Measurements from ENCODE around the gene MCUB.
"Not testable (repeated sequence)": the region's sequence is repeated elsewhere in the genome, so short reads cannot be mapped to it uniquely, and the experiment has no call there.

Gene MCUB

DNA sequence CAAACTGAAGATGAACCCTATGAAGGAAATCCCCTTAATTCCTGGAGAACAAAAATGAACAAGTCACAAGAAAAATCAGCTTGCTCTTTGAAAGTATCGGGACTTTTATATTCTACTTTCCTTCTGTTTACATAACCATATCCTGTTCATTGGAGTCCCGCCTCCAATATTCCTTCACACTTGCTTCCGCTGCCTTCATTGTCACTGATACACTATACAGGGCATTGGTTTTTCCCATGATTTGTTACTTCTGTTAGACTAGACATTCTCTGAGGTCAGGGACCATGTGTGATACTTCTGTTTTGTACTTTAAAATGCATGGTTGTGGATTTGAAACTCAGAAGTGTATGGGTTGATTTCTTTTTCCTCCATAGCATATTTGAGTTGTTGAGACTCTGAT lies 18.8 kb downstream of the MCUB start:
- no peak for DNase-seq (ENCODE audit: low read depth in 2 of 2)

DNA sequence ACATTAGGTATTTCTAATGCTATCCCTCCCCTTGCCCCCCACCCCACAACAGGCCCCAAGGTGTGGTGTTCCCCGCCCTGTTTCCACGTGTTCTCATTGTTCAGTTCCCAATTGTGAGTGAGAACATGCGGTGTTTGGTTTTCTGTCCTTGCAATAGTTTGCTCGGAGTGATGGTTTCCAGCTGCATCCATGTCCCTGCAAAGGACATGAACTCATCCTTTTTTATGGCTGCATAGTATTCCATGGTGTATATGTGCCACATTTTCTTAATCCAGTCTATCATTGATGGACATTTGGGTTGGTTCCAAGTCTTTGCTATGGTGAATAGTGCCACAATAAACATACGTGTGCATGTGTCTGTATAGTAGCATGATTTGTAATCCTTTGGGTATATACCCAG lies 20.0 kb downstream of the MCUB start:
- DNase-seq (ENCODE audit: low read depth in 2 of 2) = not testable (repeated sequence)

DNA sequence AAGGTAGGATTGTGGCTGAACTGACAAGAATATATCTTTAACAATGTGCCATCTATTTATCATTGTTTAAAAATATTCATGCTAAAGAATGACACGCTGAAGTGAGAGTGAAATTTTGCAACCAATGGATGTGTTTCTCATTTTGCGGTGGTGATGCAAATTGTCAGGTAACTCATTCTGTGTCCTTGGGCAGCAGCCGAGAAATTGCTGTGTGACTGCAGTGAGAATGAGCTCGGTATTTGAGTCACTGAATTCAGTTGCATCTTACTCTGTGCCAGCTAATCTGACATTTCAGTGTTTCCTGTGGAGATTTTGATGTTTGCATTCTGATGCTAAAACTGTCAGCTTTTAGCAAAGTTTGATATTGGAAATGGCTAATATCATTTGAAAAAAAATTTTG lies 28.1 kb downstream of the MCUB start:
- DNase-seq (ENCODE audit: low read depth in 2 of 2) = no peak

DNA sequence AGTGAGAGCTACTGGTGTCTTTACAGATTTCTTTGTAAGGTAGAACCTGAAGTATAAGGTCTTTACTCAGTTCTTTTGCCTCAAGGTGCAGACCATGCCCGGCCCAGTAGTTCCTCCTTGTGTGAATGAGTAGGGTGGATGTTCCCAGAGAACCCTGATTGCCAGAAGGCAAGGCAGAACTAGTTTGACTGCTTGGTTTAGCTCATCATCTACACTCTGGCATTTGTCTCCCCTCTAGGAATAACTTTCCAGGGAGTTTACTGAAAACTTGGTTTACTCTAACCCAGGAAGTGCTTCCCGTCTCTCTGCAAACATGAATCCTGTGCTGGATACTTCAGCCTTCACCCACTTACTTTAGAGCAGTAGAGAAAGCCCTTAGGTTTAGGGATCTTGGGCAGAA lies 29.1 kb downstream of the MCUB start:
- no peak for DNase-seq (ENCODE audit: low read depth in 2 of 2)

DNA sequence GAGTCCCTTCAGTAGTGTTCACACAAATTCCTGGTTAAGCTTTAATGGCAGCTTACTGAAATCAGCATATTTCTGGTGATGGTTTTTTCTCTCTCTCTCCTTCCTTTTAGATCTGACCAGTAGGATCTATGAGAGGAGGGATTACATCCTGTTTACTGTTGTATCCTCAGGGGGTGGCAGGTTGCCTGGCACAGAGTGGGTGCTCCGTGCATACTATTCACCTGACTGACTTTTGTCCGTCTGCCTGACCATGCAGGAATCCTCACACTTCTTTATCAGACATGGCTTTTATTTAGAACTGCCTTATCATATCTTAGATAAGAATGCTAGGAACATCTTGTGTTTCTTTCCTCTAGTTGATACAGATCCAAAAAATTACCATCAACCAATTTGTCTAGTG lies 29.6 kb downstream of the MCUB start:
- no peak for DNase-seq (ENCODE audit: low read depth in 2 of 2)

DNA sequence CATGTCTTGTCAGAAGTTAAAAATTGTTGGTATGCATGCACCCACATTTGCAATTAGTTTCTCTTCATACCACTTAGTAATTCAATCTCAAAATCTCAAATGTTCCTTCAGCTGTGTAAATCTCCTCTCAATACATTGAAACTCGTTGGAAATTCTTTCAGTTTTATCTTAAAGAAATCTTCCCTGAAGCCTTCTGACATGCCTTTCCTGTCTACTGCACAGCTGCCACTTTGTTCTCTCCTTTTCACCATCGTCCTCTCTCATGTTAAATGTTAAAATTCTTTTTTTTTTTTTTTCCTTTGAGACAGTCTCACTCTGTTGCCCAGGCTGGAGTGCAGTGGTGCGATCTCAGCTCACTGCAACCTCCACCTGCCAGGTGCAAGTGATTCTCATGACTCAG lies 30.9 kb downstream of the MCUB start:
- no peak for DNase-seq (ENCODE audit: low read depth in 2 of 2)

DNA sequence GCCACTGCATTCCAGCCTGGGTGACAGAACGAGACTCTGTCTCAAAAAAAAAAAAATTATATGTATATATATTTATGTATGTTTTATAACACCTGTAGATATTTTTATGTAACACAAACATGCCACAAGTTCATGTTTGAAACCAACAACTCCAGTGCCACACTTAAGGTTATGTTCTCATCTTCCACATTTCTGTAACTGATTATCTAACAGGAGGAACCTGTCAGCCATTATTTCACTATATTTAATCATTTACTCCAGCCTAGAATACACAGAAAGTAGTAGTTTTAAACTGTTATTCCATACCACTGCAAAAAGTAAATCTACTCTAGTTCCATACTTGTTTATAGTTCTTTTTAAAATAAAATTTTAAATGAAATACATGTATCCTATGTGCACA lies 32.3 kb downstream of the MCUB start:
- no peak for DNase-seq (ENCODE audit: low read depth in 2 of 2)

DNA sequence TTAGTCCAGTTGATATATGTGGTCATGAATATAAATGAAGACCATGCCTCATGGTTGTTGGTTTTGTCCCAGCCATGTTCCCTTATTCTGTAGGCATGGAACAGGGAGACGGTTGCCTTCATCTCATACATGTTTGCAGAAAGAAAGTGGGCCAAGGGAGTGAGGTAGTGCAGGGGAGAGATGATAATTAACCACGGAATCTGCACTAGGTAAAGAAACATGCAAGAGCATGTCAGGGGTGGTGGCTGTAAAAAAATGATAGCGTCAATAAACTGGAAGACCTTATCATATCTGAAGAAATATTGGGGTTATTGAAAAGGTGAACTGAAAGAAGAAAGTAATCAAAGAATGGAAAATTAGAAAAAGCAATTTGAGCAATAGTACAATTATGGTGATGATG lies 35.1 kb downstream of the MCUB start:
- DNase-seq (ENCODE audit: low read depth in 2 of 2) = not testable (repeated sequence)

DNA sequence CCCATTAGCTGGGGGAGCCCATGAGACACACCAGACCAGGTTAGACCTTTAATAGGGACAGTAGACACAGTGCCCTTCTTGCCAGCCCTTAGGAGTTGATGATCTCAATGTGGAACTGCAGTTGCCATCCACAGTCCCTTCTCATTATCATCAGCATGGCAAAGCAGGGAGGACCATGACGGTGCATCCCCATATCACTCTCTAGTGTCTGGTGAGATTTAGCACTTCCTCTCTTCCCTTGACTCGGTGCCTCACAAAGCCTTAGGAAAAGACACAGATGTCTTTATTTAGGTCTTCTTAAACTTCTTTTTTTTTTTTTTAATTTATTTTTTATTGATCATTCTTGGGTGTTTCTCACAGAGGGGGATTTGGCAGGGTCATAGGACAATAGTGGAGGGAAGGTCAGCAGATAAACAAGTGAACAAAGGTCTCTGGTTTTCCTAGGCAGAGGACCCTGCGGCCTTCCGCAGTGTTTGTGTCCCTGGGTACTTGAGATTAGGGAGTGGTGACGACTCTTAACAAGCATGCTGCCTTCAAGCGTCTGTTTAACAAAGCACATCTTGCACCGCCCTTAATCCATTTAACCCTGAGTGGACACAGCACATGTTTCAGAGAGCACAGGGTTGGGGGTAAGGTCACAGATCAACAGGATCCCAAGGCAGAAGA lies 36.5 kb downstream of the MCUB start:
- DNase-seq (ENCODE audit: low read depth in 2 of 2) = not testable (repeated sequence)

DNA sequence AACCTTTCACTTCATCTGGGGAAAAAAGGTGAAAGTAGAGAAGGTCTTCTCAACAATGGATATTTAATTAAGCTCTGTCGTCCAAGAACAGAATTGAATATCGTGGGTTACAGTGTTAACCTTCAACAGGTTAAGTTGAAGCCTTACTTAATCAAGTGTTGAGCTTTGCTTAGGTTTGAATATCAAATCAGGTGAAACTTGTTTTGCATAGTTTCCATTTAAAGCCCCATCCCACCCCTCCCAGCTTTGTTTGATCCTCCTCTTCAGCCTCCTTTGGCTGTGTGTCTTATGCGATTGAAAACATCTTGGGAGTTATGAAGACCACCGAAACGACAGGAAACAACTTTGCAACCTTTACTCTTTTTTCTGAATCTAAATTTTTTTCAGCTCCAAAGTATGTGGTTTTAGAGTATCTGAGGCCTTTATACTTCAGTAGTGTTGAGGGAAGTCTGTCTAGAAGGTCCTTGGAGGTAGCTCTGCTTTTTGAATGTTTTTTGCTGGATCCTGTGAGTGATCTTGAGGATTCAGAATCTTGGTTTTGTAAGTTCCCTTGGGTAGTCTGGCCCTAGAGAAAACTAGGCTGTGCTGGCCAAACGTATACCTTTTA lies 39.1 kb downstream of the MCUB start:
- DNase-seq (ENCODE audit: low read depth in 2 of 2) = no peak

DNA sequence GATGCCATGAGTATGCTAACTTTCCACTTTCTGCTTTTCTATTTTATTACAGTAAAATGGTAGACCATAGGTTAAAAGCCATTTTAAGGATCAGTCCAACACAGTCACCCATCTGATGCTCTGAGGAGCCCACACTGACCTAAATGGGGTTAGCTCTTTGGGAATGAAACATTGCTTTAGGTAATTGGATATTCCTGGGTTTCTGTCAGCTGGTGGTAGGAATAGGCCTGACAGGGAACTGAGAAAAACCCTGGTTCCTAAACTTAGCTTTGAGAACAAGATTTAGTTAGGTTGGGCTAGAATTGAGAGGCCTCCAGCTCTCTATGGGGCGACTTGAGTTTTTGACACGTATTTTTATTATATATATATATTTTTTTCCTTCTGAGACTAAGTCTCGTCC lies 40.4 kb downstream of the MCUB start:
- DNase-seq (ENCODE audit: low read depth in 2 of 2) = no peak

DNA sequence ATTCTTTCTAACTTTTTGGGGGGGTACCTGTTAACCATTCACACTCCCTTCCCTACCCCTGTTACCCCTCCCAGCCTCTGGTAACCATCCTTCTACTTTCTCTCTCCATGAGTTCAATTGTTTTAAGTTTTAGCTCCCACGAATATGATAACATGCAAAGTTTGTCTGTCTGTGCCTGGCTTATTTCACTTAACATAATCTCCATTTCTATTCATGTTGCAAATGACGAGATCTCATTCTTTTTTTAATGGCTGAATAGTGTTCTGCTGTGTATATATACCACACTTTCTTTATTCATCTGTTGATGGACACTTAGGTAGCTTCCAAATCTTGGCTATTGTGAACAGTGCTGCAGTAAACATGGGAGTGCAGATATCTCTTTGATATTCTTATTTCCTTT lies 41.3 kb downstream of the MCUB start:
- no peak for DNase-seq (ENCODE audit: low read depth in 2 of 2)

DNA sequence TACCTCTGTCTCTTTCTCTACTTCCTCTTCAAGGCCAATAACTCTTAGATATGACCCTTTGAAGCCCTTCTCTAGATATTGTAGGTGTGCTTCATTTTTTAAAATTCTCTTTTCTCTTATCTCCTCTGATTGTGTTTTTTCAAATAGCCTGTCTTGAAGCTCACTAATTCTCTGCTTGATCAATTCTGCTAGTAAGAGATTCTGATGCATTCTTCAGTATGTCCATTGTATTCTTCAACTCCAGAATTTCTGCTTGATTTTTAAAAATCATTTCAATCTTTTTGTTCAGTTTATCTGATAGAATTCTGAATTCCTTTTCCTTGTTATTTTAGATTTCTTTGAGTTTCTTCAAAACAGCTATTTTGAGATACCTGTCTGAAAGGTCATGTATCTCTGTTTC lies 47.9 kb downstream of the MCUB start:
- DNase-seq (ENCODE audit: low read depth in 2 of 2) = no peak

DNA sequence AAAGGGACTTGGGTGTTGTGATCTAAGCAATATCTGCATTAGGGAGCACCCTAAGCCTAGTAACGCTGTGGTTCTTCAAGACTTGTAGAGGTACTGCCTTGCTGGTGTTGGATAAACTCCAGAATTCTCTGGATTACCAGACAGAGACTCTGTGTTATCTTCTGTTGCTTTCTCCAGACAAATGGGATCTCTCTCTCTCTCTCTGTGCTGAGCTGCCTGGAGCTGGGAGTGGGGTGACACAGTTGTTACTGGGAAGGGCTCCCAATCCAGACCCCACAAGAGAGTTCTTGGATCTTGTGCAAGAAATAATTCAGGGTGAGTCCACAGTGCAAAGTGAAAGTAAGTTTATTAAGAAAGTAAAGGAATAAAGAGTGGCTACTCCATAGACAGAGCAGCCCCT lies 48.8 kb downstream of the MCUB start:
- DNase-seq (ENCODE audit: low read depth in 2 of 2) = no peak

DNA sequence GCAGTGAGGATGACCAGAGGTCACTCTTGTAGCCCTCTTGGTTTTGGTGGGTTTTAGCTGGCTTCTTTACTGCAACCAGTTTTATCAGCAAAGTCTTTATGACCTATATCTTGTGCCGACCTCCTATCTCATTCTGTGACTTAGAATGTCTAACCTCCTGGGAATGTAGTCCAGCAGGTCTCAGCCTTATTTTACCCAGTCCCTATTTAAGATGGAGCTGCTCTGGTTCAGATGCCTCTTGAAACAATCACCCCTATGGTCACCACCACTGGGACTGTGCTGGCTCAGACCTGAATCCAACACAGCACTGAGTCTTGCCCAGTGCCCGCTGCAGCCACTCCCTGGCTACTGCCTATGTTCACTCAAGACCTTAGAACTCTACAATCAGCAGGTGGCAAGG lies 49.4 kb downstream of the MCUB start:
- DNase-seq (ENCODE audit: low read depth in 2 of 2) = no peak

DNA sequence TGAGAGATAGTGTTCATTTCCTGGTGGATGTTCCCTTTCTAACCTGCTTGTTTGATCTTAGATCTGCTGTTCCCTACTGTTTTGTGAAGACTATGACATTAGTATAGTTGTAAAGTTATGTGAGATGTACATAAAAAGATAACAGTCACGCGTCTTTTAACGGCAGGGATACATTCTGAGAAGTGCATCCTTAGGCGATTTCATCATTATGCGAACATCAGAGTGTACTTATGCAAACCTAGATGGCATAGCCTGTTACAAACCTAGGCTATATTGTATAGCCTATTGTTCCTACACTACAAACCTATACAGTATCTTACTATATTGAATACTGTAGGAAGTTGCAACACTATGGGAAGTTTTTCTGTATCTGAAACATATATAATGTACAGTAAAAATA lies 50.4 kb downstream of the MCUB start:
- no peak for DNase-seq (ENCODE audit: low read depth in 2 of 2)

DNA sequence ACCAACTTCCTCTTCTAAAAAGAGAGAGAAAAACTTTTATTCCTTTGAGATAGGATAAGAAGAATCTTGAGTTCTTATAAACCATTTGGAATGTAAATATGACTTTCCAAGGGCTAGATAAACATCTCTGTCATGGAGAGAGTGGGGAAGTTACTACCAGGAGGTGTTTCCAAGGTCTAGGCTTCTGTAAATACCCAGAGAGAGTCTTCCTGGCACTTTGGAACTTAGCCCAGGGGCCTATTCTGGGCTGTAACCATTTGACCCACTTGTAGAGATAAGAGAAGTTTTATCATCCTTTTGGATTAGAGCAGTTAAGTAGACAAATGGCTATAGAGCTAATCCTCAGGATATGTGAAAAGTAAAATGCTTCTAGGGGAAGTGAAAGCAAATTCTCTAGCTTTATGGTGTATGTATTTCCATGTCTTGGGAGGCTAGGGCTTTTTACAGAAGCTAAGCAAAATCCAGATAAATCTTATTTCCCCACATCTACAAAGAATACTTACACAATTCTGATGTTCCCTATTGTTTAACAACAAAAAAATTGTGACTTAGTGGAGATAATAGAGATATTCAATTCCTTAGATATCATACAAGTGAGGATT lies 51.1 kb downstream of the MCUB start:
- DNase-seq (ENCODE audit: low read depth in 2 of 2) = no peak

DNA sequence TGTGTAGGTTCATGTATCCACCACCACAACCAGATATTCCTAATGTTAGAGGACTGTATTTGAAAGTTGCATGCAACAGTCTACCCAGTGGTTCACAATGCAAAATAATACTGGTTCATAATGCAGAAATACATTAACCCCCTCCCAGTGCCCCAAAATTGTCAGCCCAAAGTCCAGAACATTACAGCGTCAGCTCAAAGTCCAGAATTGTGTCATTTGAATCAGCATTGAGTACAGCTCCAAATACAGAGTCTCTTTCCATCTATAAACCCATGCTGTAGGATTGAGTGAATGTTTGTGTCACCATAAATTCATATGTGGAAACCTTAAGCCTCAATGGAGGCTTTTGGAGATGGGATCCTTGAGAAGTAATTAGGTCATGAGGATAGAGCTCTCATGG lies 54.0 kb downstream of the MCUB start:
- no peak for DNase-seq (ENCODE audit: low read depth in 2 of 2)

DNA sequence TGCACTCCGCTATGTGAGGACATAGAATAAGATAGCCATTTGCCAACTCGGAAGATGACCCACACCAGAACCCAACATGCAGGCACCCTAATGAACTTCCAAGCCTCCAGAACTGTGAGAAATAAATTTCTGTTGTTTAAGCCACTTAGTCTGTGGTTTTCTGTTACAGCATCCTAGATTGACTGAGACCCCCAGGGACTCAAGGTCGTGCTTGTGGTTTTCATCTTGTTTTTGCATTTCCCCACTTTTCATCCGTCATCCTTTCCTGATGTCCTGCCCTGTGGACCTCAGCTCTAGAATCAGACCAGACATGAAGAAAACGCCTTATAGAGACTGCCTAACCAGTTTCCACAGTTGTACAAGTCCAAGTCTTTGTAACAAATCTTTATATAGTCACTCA lies 54.4 kb downstream of the MCUB start:
- DNase-seq (ENCODE audit: low read depth in 2 of 2) = no peak

DNA sequence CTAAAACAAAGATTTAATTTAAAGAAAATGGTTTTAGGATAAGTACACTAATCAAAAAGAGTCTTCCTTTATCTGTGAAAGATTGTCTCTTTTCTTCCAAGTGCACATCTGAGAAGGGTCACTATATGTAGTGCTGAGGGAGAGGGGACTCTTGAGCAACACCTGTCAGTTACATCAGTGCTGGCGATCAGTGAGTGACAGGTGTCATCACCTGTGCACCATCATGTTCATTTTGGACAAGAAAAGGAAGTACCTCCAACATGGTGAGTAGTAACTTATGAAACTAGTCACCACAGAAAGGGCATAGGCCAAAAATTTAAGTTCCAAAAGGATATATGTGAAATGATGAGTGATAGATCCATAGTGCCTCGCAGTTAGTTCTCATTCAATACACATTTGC lies 55.7 kb downstream of the MCUB start:
- DNase-seq (ENCODE audit: low read depth in 2 of 2) = no peak

DNA sequence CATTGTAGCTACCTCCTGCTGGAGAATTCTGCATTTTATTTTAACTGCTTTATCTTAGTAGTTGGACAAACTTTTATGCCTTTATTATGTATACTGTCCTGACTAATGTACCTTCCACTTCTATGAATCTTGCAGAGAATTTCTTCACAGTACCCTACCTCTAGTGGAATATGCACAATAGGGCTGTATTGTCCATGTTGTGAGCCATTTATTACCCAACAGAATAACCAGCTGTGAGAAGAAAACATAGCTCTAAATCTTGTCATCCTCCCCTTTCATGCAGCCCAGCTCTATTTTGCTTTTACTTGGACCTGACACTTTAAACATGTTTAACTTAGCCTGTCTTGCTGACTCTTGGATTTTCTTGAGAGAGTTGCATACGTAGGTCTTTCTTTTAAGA lies 56.2 kb downstream of the MCUB start:
- no peak for DNase-seq (ENCODE audit: low read depth in 2 of 2)

DNA sequence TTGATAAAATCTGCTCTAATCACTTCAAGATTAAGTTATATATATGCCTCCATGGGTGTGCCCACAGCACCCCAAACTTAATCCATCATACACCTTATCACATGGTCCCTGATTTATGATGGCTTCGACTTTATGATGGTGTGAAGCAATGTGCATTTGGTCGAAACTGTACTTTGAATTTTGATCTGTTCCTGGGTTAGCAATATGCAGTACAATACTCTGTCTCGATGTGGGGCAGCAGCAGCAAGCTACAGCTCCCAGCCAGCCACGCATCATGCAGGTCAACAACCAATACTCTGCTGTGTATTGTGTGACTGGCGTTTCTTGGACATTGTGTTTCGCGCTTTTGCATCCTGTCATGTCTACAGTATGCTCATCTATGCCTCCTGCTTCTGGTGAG lies 62.6 kb downstream of the MCUB start:
- no peak for DNase-seq (ENCODE audit: low read depth in 2 of 2)

DNA sequence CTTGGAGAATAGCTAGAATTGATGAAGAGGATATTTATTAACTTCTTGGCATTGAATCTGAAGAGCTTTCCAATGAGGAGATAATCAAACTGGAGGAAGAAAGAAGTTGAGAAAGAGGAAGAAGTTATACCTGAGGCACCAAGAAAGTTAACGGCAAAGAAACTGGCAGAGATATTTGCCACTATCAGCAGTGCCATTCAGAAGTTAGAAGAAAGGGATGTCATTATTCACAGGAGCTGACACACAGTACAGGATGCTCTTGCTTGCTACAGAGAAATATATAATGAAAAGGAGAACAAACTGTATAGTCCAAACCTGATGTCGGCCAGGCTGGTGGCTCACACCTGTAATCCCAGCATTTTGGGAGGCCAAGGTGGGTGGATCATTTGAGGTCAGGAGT lies 64.5 kb downstream of the MCUB start:
- no peak for DNase-seq (ENCODE audit: low read depth in 2 of 2)

DNA sequence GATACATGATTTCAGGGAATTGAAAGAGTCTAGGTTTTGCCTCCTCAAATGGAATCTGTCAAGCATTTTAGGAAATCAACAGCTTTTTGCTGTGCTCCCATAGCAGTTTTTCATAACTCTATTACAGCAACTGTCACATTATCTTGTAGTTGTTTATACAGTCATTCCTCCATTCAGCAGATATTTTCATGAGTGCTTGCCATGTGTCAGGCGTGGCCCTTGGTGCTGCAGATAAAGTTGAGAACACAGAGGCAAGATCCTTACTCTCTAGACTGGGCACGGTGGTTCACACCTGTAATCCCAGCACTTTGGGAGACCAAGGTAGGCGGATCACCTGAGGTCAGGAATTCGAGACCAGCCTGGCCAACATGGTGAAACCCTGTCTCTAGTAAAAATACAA lies 67.3 kb downstream of the MCUB start:
- DNase-seq (ENCODE audit: low read depth in 2 of 2) = no peak

Data from fibroblast of skin of left biceps (primary cell).